Smooth muscle cell (in vitro differentiated cells): Measurements from ENCODE around the gene RGS8. TPM values are rescaled to one million over a fixed set of nuclear protein-coding genes. Genes with fewer than 3 reads are reported as not detected.

Experiments
- DNase-seq: peaks from one replicate; lab custom pipeline; 2025; ENCODE audit not compliant: unreplicated experiment; lab: John Stamatoyannopoulos, UW
- H2AFZ ChIP-seq: fragments of 200-600 bp; sonication (generic); 2 replicates; pipeline ENCODE4 v1.6.0; 2016; ENCODE audit warnings: antibody characterized with exemption, low read depth, mild to moderate bottlenecking
- H3F3A ChIP-seq: fragments of 200-600 bp; sonication (generic); 2 replicates; pipeline ENCODE4 v1.6.0; 2017; ENCODE audit warnings: antibody characterized with exemption, low read depth
- H3K27ac ChIP-seq: fragments of 200-600 bp; sonication (generic); 2 replicates; pipeline ENCODE4 v1.5.1; 2016; ENCODE audit warnings: low read depth, mild to moderate bottlenecking
- H3K27me3 ChIP-seq: fragments of 200-600 bp; sonication (generic); 2 replicates; pipeline ENCODE4 v1.6.1; 2016; ENCODE audit warnings: low read depth, mild to moderate bottlenecking
- H3K36me3 ChIP-seq: fragments of 200-600 bp; sonication (generic); 2 replicates; pipeline ENCODE4 v1.5.1; 2016; ENCODE audit warnings: low read depth
- H3K4me1 ChIP-seq: fragments of 200-600 bp; sonication (generic); 2 replicates; pipeline ENCODE4 v1.5.1; 2016; ENCODE audit warnings: low read depth
- H3K4me2 ChIP-seq: fragments of 200-600 bp; sonication (generic); 2 replicates; pipeline ENCODE4 v1.6.0; 2016; ENCODE audit warnings: mild to moderate bottlenecking
- H3K4me3 ChIP-seq: fragments of 200-600 bp; sonication (generic); 2 replicates; pipeline ENCODE4 v1.5.1; 2016; ENCODE audit warnings: mild to moderate bottlenecking
- H3K79me2 ChIP-seq: fragments of 200-600 bp; sonication (generic); 2 replicates; pipeline ENCODE4 v1.6.0; 2016; ENCODE audit warnings: low read depth, mild to moderate bottlenecking
- H3K9ac ChIP-seq: fragments of 200-600 bp; sonication (generic); 2 replicates; pipeline ENCODE4 v1.6.0; 2016; ENCODE audit warnings: low read depth
- H3K9me3 ChIP-seq: fragments of 200-600 bp; sonication (generic); replicated peaks from 2 replicates; pipeline ENCODE4 v1.5.1; 2016; ENCODE audit warnings: low read depth
- H4K20me1 ChIP-seq: fragments of 200-600 bp; sonication (generic); 2 replicates; pipeline ENCODE4 v1.6.0; 2016; ENCODE audit warnings: low read depth
- WGBS: methylation state at CpG from one replicate; pipeline ENCODE4 v1.1.7; 2016; ENCODE audit warnings: low lambda C conversion rate; 5-methylcytosine and 5-hydroxymethylcytosine counted together
- polyA plus RNA-seq: library from polyadenylated mRNA; unstranded; fragments of >200 nt; fragmentation: Nextera tagmentation; extraction: Ambion mirVana; gene quantifications from 2 replicates; pipeline ENCODE4 v1.2.1, GENCODE V29; 2016
- total RNA-seq: library from RNA; depleted of rRNA; stranded (reverse); fragments of >200 nt; gene quantifications from 2 replicates; pipeline ENCODE4 v1.2.3, GENCODE V29; 2014
- TF ChIP-seq, protein P1 (sequence below): fragments of 200-600 bp; sonication (generic); IDR thresholded peaks from 2 replicates; pipeline ENCODE4 v1.5.1; 2017; ENCODE audit warnings: borderline replicate concordance, mild to moderate bottlenecking, antibody characterized with exemption; ENCODE audit not compliant: insufficient read depth, poor library complexity, severe bottlenecking

Gene RGS8
- total and polyA plus RNA-seq, 2 experiments from 2014 or later = not detected

DNA sequence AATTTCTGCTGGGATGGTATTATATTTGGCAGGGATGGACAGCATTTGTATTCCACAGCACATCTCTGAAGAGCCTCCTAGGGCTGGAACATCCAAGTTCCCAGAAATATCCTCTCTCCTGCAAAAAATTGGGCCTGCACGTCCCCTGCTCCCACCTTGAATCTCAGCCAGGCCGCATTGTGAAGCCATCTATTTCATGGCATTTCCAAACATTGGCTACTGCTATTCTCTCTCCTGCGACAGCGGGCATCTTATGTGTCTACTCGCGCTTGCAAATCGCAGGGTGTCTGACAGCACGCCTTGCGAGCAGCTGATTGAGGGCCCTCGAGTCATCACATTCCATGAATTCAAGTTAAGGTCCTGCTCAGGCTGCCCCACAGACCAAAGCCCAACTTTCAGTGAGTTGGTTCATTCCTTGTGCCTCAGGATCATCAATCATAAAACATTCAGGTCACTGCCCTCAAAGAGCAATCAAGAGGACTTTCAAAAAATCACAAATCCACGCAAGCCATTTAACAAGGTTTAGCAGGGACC lies 15.8 kb downstream of the RGS8 start:
- Histone ChIP-seq H3K4me3 (no peak overlapping the region), H4K20me1 (no peaks in the 10 kb centered on the region), H3K36me3 (no peaks in the 10 kb centered on the region), H3K79me2 (no peaks in the 10 kb centered on the region), H3K9ac (no peak overlapping the region), H3K27ac (no peak overlapping the region), H2AFZ (no peak overlapping the region), H3K9me3 (no peaks in the 10 kb centered on the region), H3K4me1 (peaks cover 24% of the 10 kb centered on the region), H3K27me3 (no peaks in the 10 kb centered on the region), H3K4me2 (no peak overlapping the region), H3F3A (no peaks in the 10 kb centered on the region)
- TF ChIP-seq, protein P1, sequence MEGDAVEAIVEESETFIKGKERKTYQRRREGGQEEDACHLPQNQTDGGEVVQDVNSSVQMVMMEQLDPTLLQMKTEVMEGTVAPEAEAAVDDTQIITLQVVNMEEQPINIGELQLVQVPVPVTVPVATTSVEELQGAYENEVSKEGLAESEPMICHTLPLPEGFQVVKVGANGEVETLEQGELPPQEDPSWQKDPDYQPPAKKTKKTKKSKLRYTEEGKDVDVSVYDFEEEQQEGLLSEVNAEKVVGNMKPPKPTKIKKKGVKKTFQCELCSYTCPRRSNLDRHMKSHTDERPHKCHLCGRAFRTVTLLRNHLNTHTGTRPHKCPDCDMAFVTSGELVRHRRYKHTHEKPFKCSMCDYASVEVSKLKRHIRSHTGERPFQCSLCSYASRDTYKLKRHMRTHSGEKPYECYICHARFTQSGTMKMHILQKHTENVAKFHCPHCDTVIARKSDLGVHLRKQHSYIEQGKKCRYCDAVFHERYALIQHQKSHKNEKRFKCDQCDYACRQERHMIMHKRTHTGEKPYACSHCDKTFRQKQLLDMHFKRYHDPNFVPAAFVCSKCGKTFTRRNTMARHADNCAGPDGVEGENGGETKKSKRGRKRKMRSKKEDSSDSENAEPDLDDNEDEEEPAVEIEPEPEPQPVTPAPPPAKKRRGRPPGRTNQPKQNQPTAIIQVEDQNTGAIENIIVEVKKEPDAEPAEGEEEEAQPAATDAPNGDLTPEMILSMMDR = no peak
- 82% methylated on average over 11 of the region's 11 CpGs for WGBS
- no peak for DNase-seq

DNA sequence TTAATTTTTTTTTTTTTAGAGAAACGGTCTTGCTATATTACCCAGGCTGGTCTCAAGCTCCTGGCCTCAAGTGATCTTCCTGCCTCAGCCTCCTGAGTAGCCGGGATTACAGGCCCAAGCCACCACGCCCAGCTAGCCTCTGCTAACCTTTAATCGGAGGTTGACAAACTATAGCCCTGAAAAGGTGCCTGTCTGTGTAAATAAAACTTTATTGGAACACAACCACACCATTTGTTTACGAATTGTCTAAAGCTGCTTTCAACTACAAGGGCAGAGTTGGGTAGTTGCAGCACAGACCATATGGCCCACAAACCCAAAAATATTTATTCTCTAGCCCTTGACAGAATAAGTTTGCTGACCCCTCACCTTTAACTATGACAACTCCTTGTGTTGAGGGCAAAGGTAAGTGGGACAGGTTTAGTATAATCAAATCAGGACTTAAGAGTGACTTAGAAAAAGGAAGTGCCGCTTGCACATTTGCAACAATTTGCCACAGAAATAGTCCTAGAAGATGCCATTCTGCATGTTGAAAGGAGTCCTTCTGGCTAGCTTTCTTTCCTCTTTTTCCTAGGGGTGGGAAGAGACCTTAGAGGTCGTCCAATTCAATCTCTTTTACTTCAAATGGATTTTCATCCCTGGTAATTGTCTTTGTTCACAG lies 16.4 kb downstream of the RGS8 start:
- no peaks in the 10 kb centered on the region for H3K27me3 ChIP-seq
- H4K20me1 ChIP-seq = no peaks in the 10 kb centered on the region
- no peak for DNase-seq
- H3K4me2 ChIP-seq = no peak overlapping the region
- H3K9me3 ChIP-seq = no peaks in the 10 kb centered on the region
- no peak overlapping the region for H3K9ac ChIP-seq
- no peak overlapping the region for H3K27ac ChIP-seq
- H3K36me3 ChIP-seq = no peaks in the 10 kb centered on the region
- no peak overlapping the region for H2AFZ ChIP-seq
- TF ChIP-seq, protein P1 = no peak
- WGBS = 93% methylated on average over 7 of the region's 7 CpGs
- H3K79me2 ChIP-seq = no peaks in the 10 kb centered on the region
- H3K4me3 ChIP-seq = no peak overlapping the region
- H3K4me1 ChIP-seq = peaks cover 24% of the 10 kb centered on the region
- no peaks in the 10 kb centered on the region for H3F3A ChIP-seq

DNA sequence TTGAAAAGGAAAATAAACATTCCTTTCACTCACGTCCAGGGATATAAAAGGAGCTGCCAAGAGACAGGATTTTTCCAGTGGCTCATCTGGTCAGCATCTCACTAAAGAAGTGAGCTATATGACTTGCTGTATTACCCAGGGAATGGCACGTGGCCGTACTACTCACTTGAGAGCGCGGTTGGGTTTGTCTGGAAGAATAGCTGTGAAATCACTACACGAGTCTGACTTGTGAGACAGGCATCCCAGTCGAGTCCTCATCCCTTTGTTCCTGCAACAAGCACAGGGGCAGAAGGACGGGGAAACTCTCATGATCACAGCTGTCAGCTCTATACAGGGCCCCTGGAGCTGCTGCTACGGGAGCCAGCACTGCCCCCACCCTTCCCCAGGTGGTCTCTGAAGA lies 17.7 kb downstream of the RGS8 start:
- Histone ChIP-seq H3K27ac (no peak overlapping the region), H3K4me1 (peaks cover 17% of the 10 kb centered on the region), H3K36me3 (no peaks in the 10 kb centered on the region), H3K9me3 (no peaks in the 10 kb centered on the region), H3K4me2 (no peak overlapping the region), H3K79me2 (no peaks in the 10 kb centered on the region), H3F3A (no peaks in the 10 kb centered on the region), H3K4me3 (no peak overlapping the region), H3K9ac (no peak overlapping the region), H2AFZ (no peak overlapping the region), H3K27me3 (no peaks in the 10 kb centered on the region), H4K20me1 (no peaks in the 10 kb centered on the region)
- no peak for DNase-seq
- TF ChIP-seq, protein P1 = no peak
- WGBS = 44% methylated on average over 9 of the region's 9 CpGs

DNA sequence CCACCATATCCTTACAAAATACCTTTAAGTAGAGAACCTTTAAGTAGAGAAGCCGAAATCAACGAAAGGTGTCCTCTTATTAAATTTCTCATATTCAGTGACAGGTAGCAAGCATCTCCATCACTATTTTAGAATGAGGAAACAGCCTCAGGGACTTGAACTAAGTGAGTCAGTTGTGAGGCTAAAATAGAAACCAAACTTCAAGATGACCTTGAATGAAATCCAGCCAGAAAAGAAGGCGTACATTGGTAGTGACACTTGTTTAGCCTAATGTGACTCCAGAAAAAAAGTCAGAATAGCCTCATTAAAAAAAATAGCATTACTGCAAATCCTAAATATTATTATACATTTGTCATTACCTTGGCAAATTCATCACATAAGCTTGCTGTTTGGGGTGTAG lies 20.1 kb downstream of the RGS8 start:
- no peak overlapping the region for H3K4me3 ChIP-seq
- H3K9me3 ChIP-seq = no peaks in the 10 kb centered on the region
- H3K27me3 ChIP-seq = no peaks in the 10 kb centered on the region
- no peaks in the 10 kb centered on the region for H3K36me3 ChIP-seq
- TF ChIP-seq, protein P1 = no peak
- WGBS = 95% methylated on average over 3 of the region's 3 CpGs
- H2AFZ ChIP-seq = no peak overlapping the region
- H3K4me2 ChIP-seq = no peak overlapping the region
- H3F3A ChIP-seq = no peaks in the 10 kb centered on the region
- H3K79me2 ChIP-seq = no peaks in the 10 kb centered on the region
- no peaks in the 10 kb centered on the region for H4K20me1 ChIP-seq
- H3K9ac ChIP-seq = no peak overlapping the region
- H3K27ac ChIP-seq = no peak overlapping the region
- peaks cover 15% of the 10 kb centered on the region for H3K4me1 ChIP-seq
- DNase-seq = no peak
